H1 (cell line): ENCODE results near the gene VPS18. TPM values are rescaled to one million over a fixed set of nuclear protein-coding genes. Genes with fewer than 3 reads are reported as not detected.

Experiments used
- CTCF ChIA-PET: fragments of 300-600 bp; sonication (Branson Sonifier 250); formaldehyde crosslinking; loops from one replicate; lab custom pipeline; 2021; ENCODE audit not compliant: partially characterized antibody; lab: Charles Lee
- POLR2A ChIA-PET: fragments of 300-600 bp; sonication (Branson Sonifier 250); formaldehyde crosslinking; loops from one replicate; lab custom pipeline; 2021; ENCODE audit warnings: inconsistent platforms; ENCODE audit not compliant: partially characterized antibody; lab: Charles Lee
- DNase-seq, 2 experiments: peaks; one replicate each; pipeline versions ENCODE4 v3.0.0 to v3.0.0-alpha.2; 2010 to 2022; ENCODE audit warnings: low spot score in 2 of 2, low read depth in 1 of 2, mixed read lengths in 1 of 2
- FAIRE-seq: peaks from 2 replicates; lab custom pipeline; 2011; peaks lifted over from hg19 to GRCh38; lab: Jason Lieb, UNC
- H2AFZ ChIP-seq: 2 replicates; pipeline ENCODE4 v1.8.1; 2012; ENCODE audit warnings: low read length, inconsistent platforms
- H2AK5ac ChIP-seq: 2 replicates; pipeline ENCODE4 v1.6.1; 2013; ENCODE audit warnings: low read depth, low read length
- H2BK120ac ChIP-seq: replicated peaks from 2 replicates; pipeline ENCODE3; 2013; ENCODE audit warnings: low read depth, low read length, inconsistent platforms
- H2BK12ac ChIP-seq: 2 replicates; pipeline ENCODE4 v1.6.1; 2013; ENCODE audit warnings: low read depth, low read length
- H2BK15ac ChIP-seq: 2 replicates; pipeline ENCODE4 v1.6.1; 2013; ENCODE audit warnings: low read length
- H2BK20ac ChIP-seq: 2 replicates; pipeline ENCODE4 v1.6.1; 2013; ENCODE audit warnings: low read length
- H2BK5ac ChIP-seq: 2 replicates; pipeline ENCODE4 v1.6.1; 2013; ENCODE audit warnings: low read depth, low read length
- H3K14ac ChIP-seq: 2 replicates; pipeline ENCODE4 v1.6.1; 2013; ENCODE audit warnings: inconsistent platforms; ENCODE audit not compliant: insufficient read length
- H3K18ac ChIP-seq: 2 replicates; pipeline ENCODE4 v1.6.1; 2013; ENCODE audit warnings: low read length; ENCODE audit errors: extremely low read depth
- H3K23ac ChIP-seq: 2 replicates; pipeline ENCODE4 v1.6.1; 2013; ENCODE audit warnings: inconsistent platforms; ENCODE audit not compliant: insufficient read length
- H3K23me2 ChIP-seq: 2 replicates; pipeline ENCODE4 v1.6.1; 2013; ENCODE audit warnings: low read depth, low read length
- H3K27ac ChIP-seq: 2 replicates; pipeline ENCODE4 v1.6.1; 2011; ENCODE audit warnings: low read depth, low read length, inconsistent platforms
- H3K27me3 ChIP-seq, 4 experiments: replicated peaks in 1 of 4; 1 replicate in 1 of 4; 2 replicates in 3 of 4; pipeline versions ENCODE4 v1.6.1 to v1.8.1; 2011 to 2013; ENCODE audit warnings: low read length in 3 of 4, mild to moderate bottlenecking in 3 of 4, inconsistent platforms in 2 of 4, mixed read lengths in 2 of 4, moderate library complexity in 1 of 4; ENCODE audit not compliant: control insufficient read depth in 3 of 4, insufficient read depth in 3 of 4; ENCODE audit errors: extremely low read depth in 1 of 4
- H3K36me3 ChIP-seq, 4 experiments: 2 replicates each; pipeline versions ENCODE4 v1.6.1 to v1.8.1; 2011 to 2013; ENCODE audit warnings: mild to moderate bottlenecking in 4 of 4, low read length in 3 of 4, moderate library complexity in 2 of 4, control low read depth in 1 of 4, inconsistent platforms in 1 of 4; ENCODE audit not compliant: insufficient read depth in 4 of 4, control insufficient read depth in 2 of 4
- H3K4ac ChIP-seq: replicated peaks from 2 replicates; pipeline ENCODE3; 2013; ENCODE audit warnings: low read length, low read depth, mixed read lengths, inconsistent platforms; ENCODE audit not compliant: insufficient read length
- H3K4me1 ChIP-seq, 4 experiments: replicated peaks in 1 of 4; 1 replicate in 1 of 4; 2 replicates in 3 of 4; pipeline versions ENCODE4 v1.6.1 to v1.8.1; 2011 to 2013; ENCODE audit warnings: low read length in 3 of 4, inconsistent platforms in 2 of 4, mixed read lengths in 1 of 4; ENCODE audit not compliant: insufficient read depth in 4 of 4, control insufficient read depth in 3 of 4
- H3K4me2 ChIP-seq, 2 experiments: 2 replicates each; pipeline versions ENCODE4 v1.6.1 to v1.8.1; 2011 to 2013; ENCODE audit warnings: low read depth in 2 of 2, low read length in 2 of 2, control low read depth in 1 of 2, inconsistent platforms in 1 of 2, mild to moderate bottlenecking in 1 of 2; ENCODE audit not compliant: insufficient read depth in 1 of 2
- H3K4me3 ChIP-seq, 4 experiments: fragments of 200-600, 300-600 bp in 1 of 4; sonication (generic), shearing (Covaris generic), sonication (Bioruptor Twin) in 1 of 4; 2 replicates each; pipeline versions ENCODE4 v1.5.1 to v1.8.1; 2011 to 2016; ENCODE audit warnings: low read length in 4 of 4, low read depth in 3 of 4, control low read depth in 2 of 4, inconsistent platforms in 2 of 4, mild to moderate bottlenecking in 2 of 4, mixed read lengths in 1 of 4, moderate library complexity in 1 of 4; ENCODE audit not compliant: insufficient read depth in 2 of 4; ENCODE audit errors: extremely low read depth in 1 of 4
- H3K56ac ChIP-seq: replicated peaks from 2 replicates; pipeline ENCODE3; 2013; ENCODE audit warnings: low read depth, mild to moderate bottlenecking, mixed read lengths, low read length, inconsistent platforms; ENCODE audit not compliant: insufficient read length
- H3K79me1 ChIP-seq: 2 replicates; pipeline ENCODE4 v1.6.1; 2013; ENCODE audit warnings: low read depth, low read length, control low read depth
- H3K79me2 ChIP-seq, 2 experiments: 2 replicates each; pipeline versions ENCODE4 v1.6.1 to v1.8.1; 2012 to 2013; ENCODE audit warnings: low read length in 2 of 2, mild to moderate bottlenecking in 2 of 2, inconsistent platforms in 1 of 2; ENCODE audit not compliant: insufficient read depth in 2 of 2, control insufficient read depth in 1 of 2
- H3K9ac ChIP-seq, 4 experiments: replicated peaks in 1 of 4; 1 replicate in 1 of 4; 2 replicates in 3 of 4; pipeline versions ENCODE4 v1.6.1 to v1.8.1; 2011 to 2013; ENCODE audit warnings: low read depth in 3 of 4, low read length in 3 of 4, control low read depth in 2 of 4, mild to moderate bottlenecking in 2 of 4, moderate library complexity in 2 of 4, inconsistent platforms in 1 of 4; ENCODE audit errors: extremely low read depth in 1 of 4
- H3K9me3 ChIP-seq, 2 experiments: 2 replicates each; pipeline versions ENCODE4 v1.6.1 to v1.8.1; 2012 to 2013; ENCODE audit warnings: mild to moderate bottlenecking in 2 of 2, moderate library complexity in 2 of 2, control low read depth in 1 of 2, inconsistent platforms in 1 of 2, low read depth in 1 of 2, low read length in 1 of 2, mixed read lengths in 1 of 2; ENCODE audit not compliant: insufficient read depth in 2 of 2
- H4K20me1 ChIP-seq, 2 experiments: replicated peaks in 1 of 2; 2 replicates each; pipeline versions ENCODE3 to v1.8.1; 2011 to 2013; ENCODE audit warnings: inconsistent platforms in 2 of 2, low read length in 2 of 2, mild to moderate bottlenecking in 1 of 2; ENCODE audit not compliant: insufficient read depth in 2 of 2, control insufficient read depth in 1 of 2
- H4K5ac ChIP-seq: 2 replicates; pipeline ENCODE4 v1.6.1; 2013; ENCODE audit warnings: low read length, low read depth, mixed read lengths, inconsistent platforms; ENCODE audit not compliant: insufficient read length
- H4K8ac ChIP-seq: 2 replicates; pipeline ENCODE4 v1.8.0; 2013; ENCODE audit warnings: mild to moderate bottlenecking, moderate library complexity, low read length, inconsistent platforms; ENCODE audit not compliant: insufficient read depth; ENCODE audit errors: extremely low read depth
- H4K91ac ChIP-seq: replicated peaks from 2 replicates; pipeline ENCODE3; 2013; ENCODE audit warnings: low read length, mixed read lengths, inconsistent platforms; ENCODE audit not compliant: insufficient read length
- BCL11A ChIP-seq, 2 experiments: IDR thresholded peaks; one replicate each; pipeline ENCODE4 v1.6.1; 2011; ENCODE audit warnings: low read depth in 2 of 2, low read length in 2 of 2, mild to moderate bottlenecking in 2 of 2
- CBX5 ChIP-seq: fragments of 300-800, 300-1000 bp; sonication (generic); IDR thresholded peaks from 2 replicates; pipeline ENCODE4 v1.7.1; 2016; ENCODE audit warnings: antibody characterized with exemption, low read length, low read depth
- CHD1 ChIP-seq: IDR thresholded peaks from 2 replicates; pipeline ENCODE4 v1.6.1; 2012; ENCODE audit warnings: low read depth, low read length, improper control_type of control experiment
- CREB1 ChIP-seq: IDR thresholded peaks from 2 replicates; pipeline ENCODE4 v1.6.1; 2012; ENCODE audit warnings: inconsistent platforms
- POLR2A ChIP-seq, 2 experiments: IDR thresholded peaks; 1 replicate in 1 of 2; 2 replicates in 1 of 2; pipeline ENCODE4 v1.6.1; 2011; ENCODE audit warnings: low read depth in 2 of 2, low read length in 2 of 2, mild to moderate bottlenecking in 2 of 2; ENCODE audit errors: control extremely low read depth in 1 of 2
- RAD21 ChIP-seq, 2 experiments: IDR thresholded peaks in 1 of 2; conservative IDR thresholded peaks in 1 of 2; 2 replicates each; pipeline ENCODE4 v1.6.1; 2011; ENCODE audit warnings: low read depth in 2 of 2, low read length in 2 of 2, improper control_type of control experiment in 1 of 2, inconsistent platforms in 1 of 2, mild to moderate bottlenecking in 1 of 2, moderate library complexity in 1 of 2
- RFX5 ChIP-seq: IDR thresholded peaks from 2 replicates; pipeline ENCODE4 v1.6.1; 2011; ENCODE audit warnings: low read depth, low read length, improper control_type of control experiment, borderline replicate concordance
- RNF2 ChIP-seq: fragments of 200-900, 300-1000 bp; sonication (generic); IDR thresholded peaks from 2 replicates; pipeline ENCODE4 v1.7.1; 2016; ENCODE audit warnings: borderline replicate concordance, low read depth, mild to moderate bottlenecking, antibody characterized with exemption, low read length; ENCODE audit not compliant: poor library complexity, severe bottlenecking; ENCODE audit errors: missing control alignments
- RXRA ChIP-seq: IDR thresholded peaks from 2 replicates; pipeline ENCODE4 v1.6.1; 2011; ENCODE audit warnings: low read depth, mild to moderate bottlenecking, low read length, moderate library complexity; ENCODE audit not compliant: insufficient read depth
- SIRT6 ChIP-seq: IDR thresholded peaks from one replicate; pipeline ENCODE4 v1.7.1; 2012; ENCODE audit warnings: low read length, inconsistent platforms
- SIX5 ChIP-seq: IDR thresholded peaks from 2 replicates; pipeline ENCODE4 v1.6.1; 2011; ENCODE audit warnings: mild to moderate bottlenecking, low read depth, low read length
- SP2 ChIP-seq: IDR thresholded peaks from 2 replicates; pipeline ENCODE4 v1.6.1; 2012; ENCODE audit warnings: mild to moderate bottlenecking, low read length, inconsistent platforms
- TAF1 ChIP-seq: IDR thresholded peaks from 2 replicates; pipeline ENCODE4 v1.6.1; 2011; ENCODE audit warnings: mild to moderate bottlenecking, low read depth, low read length
- WGBS, 2 experiments: shearing (Covaris generic) in 1 of 2; methylation state at CpG; one replicate each; pipeline versions ENCODE4 v1.1.6 to v1.1.7; 2013 to 2015; ENCODE audit warnings: low lambda C conversion rate in 2 of 2, mixed read lengths in 2 of 2, inconsistent platforms in 1 of 2, low coverage in 1 of 2, missing lambda C conversion rate in 1 of 2; ENCODE audit not compliant: insufficient replicate concordance in 2 of 2, insufficient coverage in 1 of 2, insufficient read length in 1 of 2; ENCODE audit errors: extremely low coverage in 1 of 2, missing lambda C conversion rate in 1 of 2; 5-methylcytosine and 5-hydroxymethylcytosine counted together
- polyA plus RNA-seq, 7 experiments: library from polyadenylated mRNA; depleted of rRNA in 3 of 7; stranded (reverse) in 5 of 7; unstranded in 2 of 7; fragments of >200 nt in 5 of 7; fragments of 200-250 nt in 2 of 7; gene quantifications; 1 replicate in 5 of 7; 2 replicates in 1 of 7; 4 replicates in 1 of 7; pipeline versions ENCODE4 v1.2.1 to v1.2.3, GENCODE V29; 2011 to 2013; ENCODE audit warnings: missing spikeins in 2 of 7, mixed read lengths in 2 of 7
- total RNA-seq: library from RNA; stranded (reverse); fragmentation: NEBNext Ultra II Directional; extraction: Animal tissue kit (Norgen Biotek cat#: 25700); gene quantifications from 2 replicates; pipeline ENCODE4 v1.2.1, GENCODE V29; 2021

VPS18 gene
- total and polyA plus RNA-seq, 2 of the 8 experiments (the other 6 are each of a cell fraction or from before 2014, with no cell fraction given): 28.9 to 32.7 TPM

GRCh38 chr15:40850576-40851112 lies 43.6 kb upstream of the VPS18 start:
- H3K4me3 ChIP-seq: no peak overlapping the region
- H3K4ac ChIP-seq: no peak overlapping the region
- H2AK5ac ChIP-seq: no peak overlapping the region
- H2AFZ ChIP-seq: no peak overlapping the region
- H2BK12ac ChIP-seq: no peak overlapping the region
- H3K9me3 ChIP-seq: no peaks in the 10 kb centered on the region
- H2BK120ac ChIP-seq: no peak overlapping the region
- H3K79me2 ChIP-seq: peaks cover 0 to 43% of the 10 kb centered on the region in 2 experiments; a peak in 2 of 4 replicates
- no peak overlapping the region for H2BK5ac ChIP-seq
- no peak overlapping the region for H4K91ac ChIP-seq
- CTCF ChIA-PET: interaction anchor here (0.7 to 14.5 kb wide), 4 partner anchors 6 to 65 kb away, joined by 3 to 157 read pairs (median 4); partner anchors contain the start of gene VPS18
- WGBS, 2 experiments: 91% methylated on average over 8 of the region's 8 CpGs; no CpG with 5 or more reads in 1 of the 2 experiments
- H3K14ac ChIP-seq: no peak overlapping the region
- H2BK15ac ChIP-seq: no peak overlapping the region
- DNase-seq (no peak), FAIRE-seq (no peak)
- peaks cover 0 to 19% (median 10%) of the 10 kb centered on the region in 4 experiments; a peak in 6 of 7 replicates for H3K4me1 ChIP-seq
- H4K5ac ChIP-seq: no peak overlapping the region
- H3K79me1 ChIP-seq: peaks cover 23% of the 10 kb centered on the region
- no peaks in the 10 kb centered on the region; the same call in 1 of the 2 replicates for H3K23me2 ChIP-seq
- no peak overlapping the region for H3K23ac ChIP-seq
- H2BK20ac ChIP-seq: no peak overlapping the region
- no peaks in the 10 kb centered on the region for H3K27me3 ChIP-seq
- peaks cover 17 to 47% (median 32%) of the 10 kb centered on the region in 4 experiments; a peak in 7 of 8 replicates for H3K36me3 ChIP-seq
- POLR2A ChIA-PET: interaction anchor here (1.2 to 1.7 kb wide), 2 partner anchors 9 to 23 kb away, joined by 3 to 4 read pairs; partner anchors contain the start of gene RHOV
- no peak overlapping the region for H3K9ac ChIP-seq
- H3K56ac ChIP-seq: no peak overlapping the region
- H3K18ac ChIP-seq: no peak overlapping the region
- no peak overlapping the region for H3K4me2 ChIP-seq
- H4K20me1 ChIP-seq: peaks cover 8 to 19% of the 10 kb centered on the region in 2 experiments
- H3K27ac ChIP-seq: no peak overlapping the region
- no peak overlapping the region for H4K8ac ChIP-seq
- TF ChIP-seq SIX5 (no peak), SP2 (no peak), RNF2 (no peak), RXRA (no peak), RFX5 (no peak), CHD1 (no peak), SIRT6 (no peak), BCL11A (IDR thresholded peaks at IDR 0.05; ENCODE audit: low read depth in 2 of 2, low read length in 2 of 2) (no peak), POLR2A (IDR thresholded peaks at IDR 0.05; ENCODE audit: control extremely low read depth in 1 of 2, low read depth in 2 of 2, low read length in 2 of 2) (no peak), RAD21 (IDR thresholded peaks at IDR 0.05 in 1 of 2, conservative IDR thresholded peaks at IDR 0.05 in 1 of 2; ENCODE audit: low read depth in 2 of 2, low read length in 2 of 2) (no peak), TAF1 (no peak), CREB1 (no peak), CBX5 (no peak)
